GM21528 (cell line): ENCODE measurements around the gene NEMF.
A peak's percentile ranks its signal among the peaks of the same experiment; 100 is the strongest.
"Not testable (repeated sequence)": the region's sequence is repeated elsewhere in the genome, so short reads cannot be mapped to it uniquely, and the experiment has no call there.

Source experiments
- ATAC-seq: cut with Tn5 transposase; IDR thresholded peaks from one replicate; pipeline ENCODE4 v1.9.1; 2021; ENCODE audit warnings: mild to moderate bottlenecking, moderate library complexity; ENCODE audit not compliant: unreplicated experiment, low FRiP score

NEMF gene

DNA sequence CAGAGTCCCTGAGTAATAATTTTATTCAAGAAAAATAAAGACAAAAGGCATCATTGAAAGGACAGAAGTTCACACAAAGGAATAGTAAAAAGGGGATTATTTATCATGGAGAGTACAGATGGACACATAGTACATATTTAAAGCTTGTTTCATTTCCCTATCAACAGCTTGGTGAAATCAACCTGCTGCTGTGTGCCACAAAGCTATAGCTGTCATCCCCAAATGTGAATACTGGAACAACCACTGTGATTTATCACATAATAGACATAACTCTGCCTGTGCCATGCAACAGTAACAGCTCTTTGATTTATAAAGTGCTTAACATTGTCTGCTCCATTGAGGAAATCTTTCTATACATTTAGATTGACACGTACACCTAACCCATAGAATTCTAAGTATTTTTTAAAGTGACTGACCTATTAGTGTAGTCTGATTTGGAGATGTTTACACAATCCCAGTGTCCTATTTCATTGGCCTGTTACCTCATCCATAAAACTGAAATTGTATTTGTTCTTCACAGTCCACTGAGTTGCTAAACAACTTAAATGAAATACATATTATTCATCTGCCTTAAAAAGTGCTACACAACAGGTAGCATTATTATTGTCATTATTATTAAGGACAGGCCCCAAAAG is 3.3 kb downstream of the NEMF start:
- ATAC-seq = no peak

DNA sequence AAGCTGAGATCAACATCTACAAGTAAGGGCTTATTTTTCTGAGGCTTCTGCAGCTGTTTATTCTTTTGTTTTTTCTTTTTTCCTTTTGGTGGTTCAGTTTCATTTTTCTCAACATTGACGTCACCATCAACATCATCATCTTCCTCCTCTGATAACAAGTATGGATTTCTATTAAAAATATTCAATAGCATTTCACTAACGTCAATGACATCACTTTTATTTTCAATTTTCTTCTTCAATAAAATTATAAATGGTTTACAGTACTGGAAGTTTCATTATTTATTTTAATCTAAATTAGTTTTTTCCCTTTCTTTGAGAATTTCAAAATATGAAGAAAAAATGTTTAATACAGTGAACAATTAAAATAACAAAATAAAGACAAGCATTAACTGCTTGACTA is 23.9 kb downstream of the NEMF start:
- no peak for ATAC-seq

DNA sequence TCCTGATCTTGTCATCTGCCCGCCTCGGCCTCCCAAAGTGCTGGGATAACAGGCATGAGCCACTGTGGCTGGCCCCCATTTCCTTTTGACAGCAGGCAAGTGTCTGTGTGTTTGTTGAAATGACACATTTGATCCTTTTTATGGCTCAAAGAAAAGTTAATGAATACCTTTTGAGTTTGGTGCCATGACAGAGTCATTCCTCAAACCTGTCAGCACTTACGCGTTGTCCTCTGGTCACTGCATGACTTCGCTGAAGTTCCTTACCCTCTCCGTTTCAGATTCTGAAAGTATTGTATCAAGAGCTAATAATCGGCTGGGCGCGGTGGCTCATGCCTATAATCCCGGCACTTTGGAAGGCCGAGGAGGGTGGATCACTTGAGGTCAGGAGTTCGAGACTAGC is 32.4 kb downstream of the NEMF start:
- ATAC-seq = no peak

DNA sequence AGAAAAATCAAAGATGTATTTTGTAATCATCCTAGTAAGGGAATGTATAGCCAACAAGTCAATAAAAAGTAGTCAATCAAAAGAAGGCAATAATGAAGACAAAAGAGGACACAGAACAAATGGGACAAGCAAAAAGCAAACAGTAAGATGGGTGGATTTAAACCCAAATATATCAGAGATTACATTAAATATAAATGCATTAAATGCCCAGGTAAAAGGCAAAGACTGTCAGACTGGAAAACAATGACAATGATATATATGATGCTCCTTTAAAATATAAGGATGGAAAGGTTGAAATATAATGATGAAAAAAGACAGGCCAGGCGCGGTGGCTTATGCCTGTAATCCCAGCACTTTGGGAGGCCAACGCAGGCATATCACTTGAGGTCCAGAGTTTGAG is 35.7 kb downstream of the NEMF start:
- ATAC-seq = no peak

DNA sequence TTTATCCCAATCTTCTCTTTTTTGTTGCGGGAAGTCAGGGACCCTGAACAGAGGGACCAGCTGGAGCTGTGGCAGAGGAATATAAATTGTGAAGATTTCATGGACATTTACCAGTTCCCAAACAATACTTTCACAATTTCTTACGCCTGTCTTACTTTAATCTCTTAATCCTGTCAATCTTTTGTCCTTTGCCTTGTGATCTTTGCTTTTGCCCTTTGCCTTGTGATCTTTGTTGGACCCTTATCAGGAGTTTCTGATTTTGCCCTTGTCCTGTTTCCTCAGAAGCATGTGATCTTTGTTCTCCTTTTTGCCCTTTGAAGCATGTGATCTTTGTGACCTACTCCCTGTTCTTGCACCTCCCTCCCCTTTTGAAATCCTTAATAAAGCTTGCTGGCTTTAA is 36.5 kb downstream of the NEMF start:
- ATAC-seq = not testable (repeated sequence)

DNA sequence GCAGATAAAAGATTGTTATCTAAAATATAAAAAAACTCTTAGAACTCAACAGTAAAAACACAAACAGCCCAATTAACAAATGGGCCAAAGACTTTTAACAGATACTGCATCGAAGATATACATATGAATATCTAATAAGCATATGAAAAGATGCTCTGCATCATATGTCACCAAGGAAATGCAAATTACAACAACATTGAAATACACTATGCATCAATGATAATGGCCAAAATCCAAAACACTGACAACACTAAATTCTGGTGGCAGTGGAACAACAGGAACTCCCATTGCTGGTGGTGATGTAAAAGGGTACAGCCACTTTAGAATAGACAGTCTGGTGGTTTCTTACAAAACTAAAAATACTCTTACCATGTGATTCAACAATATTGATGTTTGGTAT is 43.8 kb downstream of the NEMF start:
- ATAC-seq = no peak

DNA sequence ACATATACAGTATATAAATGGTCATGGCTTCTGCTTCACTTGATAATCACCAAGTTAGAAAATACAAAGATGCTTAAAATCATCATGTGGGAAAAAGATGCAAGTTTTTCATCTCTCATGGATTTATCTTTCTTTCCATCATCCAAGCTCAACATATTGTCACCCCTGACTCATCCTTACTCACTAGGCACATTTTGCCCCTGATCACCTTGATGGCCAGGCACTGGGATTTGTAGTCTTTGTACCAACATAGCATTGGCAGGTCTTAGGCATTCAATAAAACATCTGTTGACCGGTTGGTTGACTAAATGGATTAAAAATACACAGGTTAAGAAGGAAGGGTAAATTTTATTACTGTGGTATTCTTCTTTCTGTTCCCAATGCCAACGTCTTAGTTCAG is 56.6 kb downstream of the NEMF start:
- ATAC-seq = no peak

DNA sequence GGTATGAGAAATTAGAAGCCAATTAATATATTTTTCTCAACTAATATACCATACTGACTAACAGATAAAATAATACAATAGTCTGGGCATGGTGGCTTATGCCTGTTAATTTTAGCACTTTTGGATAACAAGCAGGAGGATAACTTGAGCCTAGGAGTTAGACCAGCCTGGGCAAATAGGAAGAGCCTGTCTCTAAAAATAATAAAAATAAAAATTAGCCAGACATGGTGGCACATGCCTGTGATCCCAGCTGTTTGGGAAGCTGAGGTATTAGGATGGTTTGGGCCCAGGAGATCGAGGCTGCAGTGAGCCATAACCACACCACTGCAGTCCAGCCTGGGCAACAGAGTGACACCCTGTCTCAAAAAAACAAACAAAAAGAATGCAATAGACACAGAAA is 60.0 kb downstream of the NEMF start:
- no peak for ATAC-seq

DNA sequence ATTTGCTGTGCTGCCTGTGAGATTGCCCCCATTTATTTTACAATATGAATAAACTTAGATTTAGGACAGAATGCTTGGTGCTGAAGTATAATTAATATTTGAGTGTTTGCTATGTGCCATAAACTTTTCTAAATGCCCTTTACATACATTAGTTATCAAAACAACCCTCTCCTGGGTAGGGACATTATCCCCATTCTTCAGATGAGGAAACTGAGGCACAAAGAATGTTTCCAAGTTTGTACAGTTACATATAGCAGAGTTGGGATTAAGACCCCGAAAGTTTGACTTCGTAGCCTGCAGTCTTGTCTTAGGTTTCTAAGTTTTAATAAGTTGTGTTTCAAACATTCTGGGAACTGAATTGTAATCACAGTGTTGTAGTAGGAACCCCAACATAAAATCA is 66.3 kb downstream of the NEMF start:
- no peak for ATAC-seq

DNA sequence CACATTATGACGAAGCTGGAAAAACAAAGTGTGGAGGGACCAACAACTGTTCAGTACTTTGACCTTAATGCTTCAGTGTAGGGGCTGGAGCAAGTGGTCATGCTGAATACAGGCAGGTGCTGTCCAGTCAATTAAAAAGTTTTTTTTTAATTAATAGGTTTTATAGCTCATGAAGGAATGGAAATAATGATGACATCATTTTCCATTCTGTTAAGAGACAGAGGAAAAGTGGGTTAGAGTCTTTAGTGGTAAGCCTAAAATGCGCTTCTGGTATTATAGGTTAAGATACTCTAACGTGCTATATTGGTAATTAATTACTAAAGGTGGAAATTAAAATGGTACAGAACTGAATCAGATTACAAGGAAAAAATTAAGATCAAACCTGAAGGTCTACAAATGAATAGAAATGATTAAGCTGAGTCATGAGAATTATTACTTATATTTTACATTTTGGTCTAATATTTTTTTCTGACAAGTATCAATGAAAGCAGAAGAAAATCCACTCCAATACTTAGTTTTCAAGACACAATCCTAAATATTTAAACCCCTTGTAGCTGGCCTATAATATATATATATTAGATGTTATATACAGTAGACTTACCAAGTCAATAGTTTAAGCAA is 69.1 kb downstream of the NEMF start:
- no peak for ATAC-seq

DNA sequence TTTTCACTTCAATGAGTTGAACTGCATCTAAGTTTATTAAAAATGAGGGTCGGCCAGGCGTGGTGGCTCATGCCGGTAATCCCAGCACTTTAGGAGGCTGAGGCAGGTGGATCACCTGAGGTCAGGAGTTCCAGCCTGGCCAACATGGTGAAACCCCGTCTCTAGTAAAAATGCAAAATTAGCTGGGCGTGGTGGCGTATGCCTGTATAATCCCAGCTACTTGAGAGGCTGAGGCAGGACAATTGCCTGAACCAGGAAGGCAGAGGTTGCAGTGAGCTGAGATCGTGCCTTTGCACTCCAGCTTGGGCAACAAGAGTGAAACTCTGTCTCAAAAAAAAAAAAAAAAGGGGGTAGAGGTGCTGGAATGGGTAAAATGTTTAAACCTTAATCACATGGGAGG is 71.5 kb downstream of the NEMF start:
- not testable (repeated sequence) for ATAC-seq

DNA sequence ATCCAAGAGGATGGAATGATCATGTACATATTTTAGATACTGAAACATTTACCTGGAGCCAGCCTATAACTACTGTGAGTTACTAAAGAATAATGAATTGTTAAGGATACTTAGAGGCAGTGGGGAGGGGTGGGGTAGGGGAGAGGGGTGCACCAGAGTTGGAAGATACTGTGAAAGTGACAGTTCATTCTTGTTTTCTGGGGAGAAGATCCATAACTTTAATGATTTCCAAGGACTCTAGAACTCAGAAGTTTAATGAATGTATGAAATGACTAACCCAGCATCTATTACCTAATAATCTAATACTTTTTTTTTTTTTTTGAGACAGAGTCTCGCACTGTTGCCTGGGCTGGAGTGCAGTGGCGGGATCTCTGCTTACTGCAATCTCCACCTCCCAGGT is 74.2 kb downstream of the NEMF start:
- no peak for ATAC-seq

DNA sequence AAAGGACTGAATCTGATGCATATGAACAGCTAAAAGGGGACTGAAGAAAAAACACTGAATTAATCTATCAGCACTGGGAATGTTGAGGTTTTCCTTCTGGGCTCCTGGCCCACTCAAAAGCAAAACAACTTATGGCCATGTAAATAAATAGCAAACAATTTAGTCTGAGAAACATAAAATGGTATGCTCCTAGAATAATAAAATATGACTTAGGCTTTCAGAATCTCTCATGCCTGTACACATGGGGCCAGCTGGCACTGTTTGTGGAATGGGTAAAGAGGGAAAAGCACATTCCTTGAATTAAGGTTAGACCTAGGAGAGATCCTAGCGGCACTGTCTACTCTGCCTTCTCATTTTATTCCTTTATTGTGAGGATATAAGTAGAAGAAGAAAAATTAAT is 78.5 kb downstream of the NEMF start:
- ATAC-seq = no peak

DNA sequence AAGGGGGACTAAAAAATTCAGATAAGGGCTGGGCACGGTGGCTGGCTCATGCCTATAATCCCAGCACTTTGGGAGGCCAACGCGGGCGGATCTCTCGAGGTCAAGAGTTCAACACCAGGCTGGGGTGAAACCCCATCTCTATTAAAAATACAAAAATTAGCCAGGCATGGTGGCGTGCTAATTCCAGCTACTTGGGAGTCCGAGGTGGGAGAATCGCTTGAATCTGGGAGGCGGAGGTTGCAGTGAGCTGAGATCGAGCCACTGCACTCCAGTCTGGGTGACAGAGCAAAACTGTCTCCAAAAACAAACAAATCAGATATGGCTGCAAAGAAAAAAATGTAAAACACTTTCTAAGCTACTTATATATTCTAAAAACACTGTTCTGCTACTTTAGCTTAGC is 80.9 kb downstream of the NEMF start:
- ATAC-seq = not testable (repeated sequence)

DNA sequence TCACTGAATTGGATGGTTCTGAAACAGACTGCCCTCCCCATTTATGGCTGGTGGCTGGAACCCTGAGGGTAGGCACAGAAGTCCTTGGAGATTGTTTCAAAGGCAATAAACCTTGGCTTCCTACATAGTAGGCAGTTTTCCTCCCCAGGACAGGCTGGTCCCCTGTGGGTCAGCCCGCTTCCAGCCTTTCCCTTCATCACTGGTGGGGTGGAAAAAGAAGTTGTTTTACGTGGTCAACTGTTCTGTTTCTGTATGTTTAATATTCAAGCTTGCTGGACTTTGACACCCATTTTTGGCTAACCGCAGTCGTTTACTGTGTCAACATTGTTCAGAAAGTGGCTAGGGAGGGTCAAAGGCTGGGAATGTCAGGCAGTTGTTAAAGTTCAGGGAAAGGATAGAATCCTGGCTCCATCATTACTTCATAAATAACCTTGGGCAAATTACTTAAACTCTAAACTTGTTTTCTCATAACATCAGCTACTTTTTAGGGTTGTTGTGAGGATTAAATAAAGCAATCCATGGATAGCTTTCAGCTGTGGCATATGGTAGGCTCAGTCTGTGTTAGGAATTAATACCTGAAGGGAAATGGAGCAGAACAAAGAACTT is 82.3 kb downstream of the NEMF start:
- no peak for ATAC-seq

DNA sequence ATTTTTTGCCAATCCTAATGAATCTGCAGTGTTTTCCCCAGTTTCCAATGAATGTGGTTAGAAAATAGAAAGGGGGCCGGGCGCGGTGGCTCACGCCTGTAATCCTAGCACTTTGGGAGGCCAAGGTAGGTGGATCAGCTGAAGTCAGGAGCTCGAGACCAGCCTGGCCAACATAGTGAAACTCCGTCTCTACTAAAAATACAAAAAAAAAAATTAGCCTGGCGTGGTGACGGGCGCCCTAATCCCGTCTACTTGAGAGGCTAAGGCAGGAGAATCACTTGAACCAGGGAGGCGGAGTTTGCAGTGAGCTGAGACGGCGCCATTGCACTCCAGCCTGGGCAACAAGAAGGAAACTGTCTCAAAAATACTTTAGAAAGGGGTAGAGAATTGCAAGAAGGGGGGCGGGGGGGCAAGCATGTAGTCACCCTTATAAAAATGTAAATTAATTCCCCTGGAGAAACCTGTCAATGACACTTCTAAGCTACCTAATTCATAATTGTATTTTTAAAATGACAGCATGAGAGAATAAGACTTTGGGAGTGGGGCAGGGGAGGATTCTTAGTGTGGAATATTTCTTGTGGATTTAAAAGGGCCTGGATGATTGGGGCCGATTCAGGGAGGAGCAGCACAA is 82.9 kb downstream of the NEMF start:
- ATAC-seq = no peak

DNA sequence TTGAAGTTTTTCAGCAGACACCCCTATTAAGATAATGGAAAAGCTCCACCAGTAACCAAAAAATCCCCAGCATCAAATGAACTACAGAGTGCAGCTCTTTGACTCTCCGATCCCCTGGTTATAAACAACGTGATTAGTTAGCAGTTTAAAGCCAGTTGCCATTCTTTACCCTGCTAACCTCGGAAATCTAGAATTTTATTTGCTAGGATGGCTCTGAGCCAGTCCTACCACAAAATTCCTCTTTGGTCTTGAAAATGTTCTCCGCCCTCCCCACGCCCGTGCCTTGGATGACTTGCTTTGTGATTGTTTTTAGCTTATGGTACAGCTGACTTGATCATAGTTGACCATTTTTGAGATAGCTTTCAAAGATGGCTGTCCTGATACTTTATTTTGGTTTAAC is 83.4 kb downstream of the NEMF start:
- no peak for ATAC-seq

DNA sequence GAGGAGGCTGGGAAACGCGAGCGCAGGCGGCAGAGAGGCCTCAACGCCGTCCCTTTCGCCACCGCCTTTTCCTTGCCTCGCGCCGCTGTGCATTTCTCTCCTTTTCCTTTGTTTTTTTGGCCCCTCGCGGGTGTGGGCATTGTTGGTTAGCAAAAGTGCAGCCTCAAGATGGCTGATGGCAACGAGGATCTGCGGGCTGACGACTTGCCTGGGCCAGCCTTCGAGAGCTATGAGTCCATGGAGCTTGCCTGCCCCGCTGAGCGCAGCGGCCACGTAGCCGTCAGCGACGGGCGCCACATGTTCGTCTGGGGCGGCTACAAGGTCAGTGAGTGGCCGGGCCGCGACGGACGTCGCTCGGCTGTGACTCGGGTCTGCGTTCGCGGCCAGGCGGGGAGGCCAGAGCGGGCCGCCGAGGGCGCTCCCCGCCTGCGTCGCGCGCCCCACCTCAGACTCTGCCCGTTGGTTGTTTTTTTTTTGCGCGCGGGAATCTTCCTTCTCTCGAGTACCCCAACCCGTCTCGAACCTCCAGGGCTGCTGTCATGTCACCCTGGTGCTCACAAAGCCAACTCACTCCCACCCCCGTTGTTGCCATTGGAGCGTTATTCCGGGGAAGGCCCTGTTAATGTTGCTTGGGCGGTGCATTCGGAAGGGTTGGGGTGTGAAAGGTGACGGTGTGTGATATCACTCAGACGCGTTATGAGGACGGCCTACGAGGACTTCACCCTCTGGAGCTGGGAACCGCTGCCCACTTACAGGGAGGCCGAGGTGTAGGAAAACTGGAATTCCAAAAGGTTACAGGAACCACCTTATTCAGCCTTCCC is 84.1 kb downstream of the NEMF start:
- ATAC-seq = peak; percentile 34

DNA sequence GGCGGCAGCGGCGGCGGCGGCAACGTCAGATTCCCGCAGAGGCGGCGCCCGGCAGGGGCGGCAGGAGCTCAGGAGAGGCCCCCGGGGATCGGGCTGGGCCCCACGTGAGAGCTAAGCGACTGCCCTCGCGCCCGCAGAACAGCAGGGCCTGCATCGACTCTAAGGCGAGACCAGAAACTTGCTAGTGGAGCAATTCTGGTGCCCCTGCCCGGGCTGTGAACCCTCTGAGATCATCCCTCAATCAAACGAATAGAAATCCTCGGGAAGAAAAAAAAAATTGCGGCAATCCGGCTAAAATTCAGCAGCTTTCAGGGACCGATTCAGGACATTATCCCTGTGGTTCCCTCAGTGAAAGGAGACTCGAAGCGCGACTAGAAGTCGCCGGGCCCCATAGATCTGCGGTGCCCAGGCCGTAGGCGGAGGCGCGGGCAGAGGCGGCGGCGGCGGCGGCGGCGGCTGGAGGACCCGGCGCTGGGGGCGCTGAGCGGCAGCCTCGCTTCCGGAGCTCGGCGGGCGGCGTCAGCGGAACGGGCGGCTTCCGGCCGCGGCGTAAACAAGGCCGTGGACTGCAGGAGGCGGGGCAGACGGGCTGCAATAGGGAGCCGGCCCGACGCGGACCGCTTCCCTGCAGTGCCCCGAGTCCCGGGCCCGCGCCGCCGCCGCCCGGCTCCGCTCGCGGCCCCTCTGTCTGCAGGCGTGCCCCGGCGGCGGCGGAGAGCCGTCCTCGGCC is 84.9 kb downstream of the NEMF start, which contains the start of gene KLHDC2:
KLHDC2 (plus strand) TSS at position 583 of the 730 bp plus-strand sequence. CDS start 316 bp downstream, outside the sequence.
- peak; percentile 94 for ATAC-seq

DNA sequence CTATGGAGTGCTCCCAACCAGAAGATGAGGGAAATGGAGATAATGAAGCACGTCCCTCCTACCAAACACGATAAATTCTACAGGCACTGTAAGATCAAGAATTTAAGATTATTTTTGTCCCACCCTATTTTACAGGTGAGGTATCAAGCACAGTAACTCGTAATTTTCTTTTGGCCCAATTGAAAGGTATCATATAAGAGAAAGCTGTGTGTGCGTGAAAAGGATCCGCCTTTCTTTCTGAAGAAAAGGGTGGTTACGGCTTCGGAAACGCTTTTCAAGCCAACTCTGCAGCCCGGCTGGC is 85.4 kb downstream of the NEMF start:
- ATAC-seq = no peak
